Inflammatory macrophage treated with lipopolysaccharide for 4 hours (primary cell): ENCODE data around the gene TMEM38B.
"Not testable (repeated sequence)": the region's sequence is repeated elsewhere in the genome, so short reads cannot be mapped to it uniquely, and the experiment has no call there.

ENCODE experiments used
- DNase-seq: peaks from one replicate; pipeline ENCODE4 v3.0.0-alpha.2; 2020

Gene TMEM38B

DNA sequence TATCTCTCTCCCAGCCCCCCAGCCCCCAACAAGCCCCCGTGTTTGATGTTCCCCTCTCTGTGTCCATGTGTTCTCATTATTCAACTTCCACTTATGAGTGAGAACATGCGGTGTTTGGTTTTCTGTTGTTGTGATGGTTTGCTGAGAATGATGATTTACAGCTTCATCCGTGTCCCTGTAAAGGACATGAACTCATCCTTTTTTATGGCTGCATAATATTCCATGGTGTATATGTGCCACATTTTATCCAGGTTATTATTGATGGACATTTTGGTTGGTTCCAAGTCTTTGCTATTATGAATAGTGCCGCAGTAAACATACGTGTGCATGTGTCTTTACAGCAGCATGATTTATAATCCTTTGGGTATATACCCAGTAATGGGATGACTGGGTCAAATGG, 33.9 kb downstream of the TMEM38B start:
- DNase-seq = not testable (repeated sequence)

DNA sequence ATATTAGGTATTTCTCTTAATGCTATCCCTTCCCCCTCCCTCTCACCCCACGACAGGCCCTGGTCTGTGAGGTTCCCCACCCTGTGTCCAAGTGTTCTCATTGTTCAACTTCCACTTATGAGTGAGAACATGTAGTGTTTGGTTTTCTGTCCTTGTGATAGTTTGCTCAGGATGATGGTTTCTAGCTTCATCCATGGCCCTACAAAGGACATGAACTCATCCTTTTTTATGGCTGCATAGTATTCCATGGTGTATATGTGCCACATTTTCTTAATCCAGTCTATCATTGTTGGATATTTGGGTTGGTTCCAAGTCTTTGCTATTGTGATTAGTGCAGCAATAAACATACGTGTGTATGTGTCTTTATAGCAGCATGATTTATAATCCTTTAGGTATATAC, 37.1 kb downstream of the TMEM38B start:
- not testable (repeated sequence) for DNase-seq

DNA sequence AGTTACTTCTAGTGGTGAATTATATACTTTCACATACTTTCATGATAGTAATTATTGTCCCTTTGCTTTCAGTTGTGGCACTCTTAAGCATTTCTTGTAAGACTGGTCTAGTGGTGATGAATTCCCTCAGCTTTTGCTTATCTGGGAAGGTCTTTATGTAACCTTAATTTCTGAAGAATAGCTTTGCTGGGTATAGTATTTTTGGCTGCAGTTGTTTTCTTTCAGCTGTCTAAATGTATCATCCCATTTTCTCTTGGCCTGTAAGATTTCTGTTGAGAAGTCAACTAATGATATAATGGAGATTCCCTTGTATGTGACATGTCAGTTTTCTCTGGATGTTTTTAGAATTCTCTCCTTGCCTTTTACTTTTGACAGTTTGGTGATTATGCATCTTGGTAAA, 41.0 kb downstream of the TMEM38B start:
- no peak for DNase-seq

DNA sequence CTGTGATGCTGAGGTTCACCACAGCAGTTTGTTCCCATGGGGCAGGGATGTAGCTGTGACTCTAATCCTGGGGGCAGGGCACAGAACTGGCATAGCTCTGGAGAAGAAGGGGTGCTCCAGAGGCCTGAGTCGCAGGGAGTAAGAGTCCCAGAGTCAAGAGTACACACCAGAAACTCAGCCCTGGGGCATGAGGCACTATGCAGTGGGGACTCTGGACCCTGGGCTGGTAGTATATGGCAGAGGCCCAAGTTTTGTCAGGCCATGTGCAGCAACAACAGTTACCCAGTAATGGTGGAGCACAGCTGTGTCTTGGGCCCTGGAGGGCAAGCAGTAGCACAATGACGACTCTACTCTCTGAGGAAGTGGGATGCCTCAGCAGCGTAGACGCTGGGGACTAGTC, 42.9 kb downstream of the TMEM38B start:
- no peak for DNase-seq

DNA sequence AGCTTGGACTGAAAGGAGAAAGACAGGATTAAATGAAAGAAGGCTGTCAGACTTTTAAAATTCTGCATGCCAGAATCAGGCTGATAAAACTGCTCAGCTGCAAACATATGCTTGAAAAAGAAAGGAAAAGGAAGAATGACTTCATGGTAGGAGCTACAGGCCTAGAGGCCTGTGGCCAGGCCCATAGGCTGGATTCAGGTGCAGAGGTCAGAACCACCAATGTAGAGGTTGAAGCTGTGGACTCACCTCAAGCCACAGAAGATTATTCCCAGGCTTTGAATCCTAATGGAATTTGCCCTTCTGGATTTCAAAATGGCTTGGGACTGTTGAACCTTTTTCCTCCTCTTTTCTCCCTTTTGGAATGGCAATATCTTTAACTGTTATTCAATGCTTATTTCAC, 47.7 kb downstream of the TMEM38B start:
- no peak for DNase-seq

DNA sequence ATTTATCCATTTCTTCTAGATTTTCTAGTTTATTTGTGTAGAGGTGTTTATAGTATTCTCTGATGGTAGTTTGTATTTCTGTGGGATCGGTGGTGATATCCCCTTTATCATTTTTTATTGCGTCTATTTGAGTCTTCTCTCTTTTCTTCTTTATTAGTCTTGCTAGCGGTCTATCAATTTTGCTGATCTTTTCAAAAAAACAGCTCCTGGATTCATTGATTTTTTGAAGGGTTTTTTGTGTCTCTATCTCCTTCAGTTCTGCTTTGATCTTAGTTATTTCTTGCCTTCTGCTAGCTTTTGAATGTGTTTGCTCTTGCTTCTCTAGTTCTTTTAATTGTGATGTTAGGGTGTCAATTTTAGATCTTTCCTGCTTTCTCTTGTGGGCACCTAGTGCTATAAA, 53.0 kb downstream of the TMEM38B start:
- DNase-seq = not testable (repeated sequence)

DNA sequence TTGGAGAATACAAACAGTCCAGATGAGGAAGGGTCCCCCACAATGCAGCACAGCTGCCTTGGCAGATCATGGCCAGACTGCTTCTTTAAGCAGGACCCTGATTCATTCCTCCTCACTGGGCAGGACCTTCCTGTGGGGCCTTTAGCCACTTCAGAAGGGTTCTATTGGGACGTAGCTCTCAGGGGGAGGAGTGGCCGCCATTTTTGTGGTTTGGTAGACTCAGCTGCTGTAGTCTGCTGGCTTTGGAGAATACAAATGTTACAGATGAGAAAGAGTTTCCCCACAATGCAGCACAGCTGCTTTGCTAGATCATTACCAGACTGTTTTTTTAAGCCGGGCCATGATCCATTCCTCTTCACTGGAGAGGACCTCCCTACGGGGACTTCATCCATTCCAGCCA, 57.4 kb downstream of the TMEM38B start:
- no peak for DNase-seq

DNA sequence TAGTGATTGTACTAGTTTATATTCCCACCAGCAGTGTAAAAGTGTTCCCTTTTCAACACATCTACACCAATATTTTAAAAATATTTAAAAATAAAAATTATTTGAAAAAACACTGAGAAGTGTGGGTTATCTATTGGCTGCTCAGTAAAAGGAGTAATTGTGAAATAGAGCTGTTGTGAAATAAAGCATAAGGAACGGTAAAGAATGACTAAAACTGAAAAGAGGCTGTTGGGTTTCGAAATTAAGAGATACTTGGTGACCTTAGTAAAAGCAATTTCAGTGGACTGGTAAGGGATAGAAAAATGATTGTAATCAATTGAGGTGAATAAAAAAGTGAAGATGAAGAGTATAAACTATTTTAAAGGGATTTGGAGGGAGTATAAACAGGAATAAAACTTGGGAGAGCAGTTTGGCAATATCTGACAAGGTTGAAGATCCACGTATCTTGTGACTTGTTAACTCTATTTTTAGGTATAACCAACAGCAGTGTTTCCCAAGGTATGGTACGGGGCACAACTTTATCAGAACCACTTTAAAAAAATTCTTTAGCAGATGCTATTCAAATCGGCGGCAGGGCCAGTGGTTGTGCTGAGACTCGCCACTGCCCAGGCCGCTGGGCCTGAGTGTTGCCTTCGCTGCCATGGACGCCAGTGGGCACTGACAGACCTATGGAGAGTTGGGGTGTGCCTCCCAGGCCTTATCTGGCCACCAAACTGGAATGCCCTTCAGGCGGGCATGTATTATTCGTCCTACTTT, 63.3 kb downstream of the TMEM38B start:
- peak; percentile 78 for DNase-seq

DNA sequence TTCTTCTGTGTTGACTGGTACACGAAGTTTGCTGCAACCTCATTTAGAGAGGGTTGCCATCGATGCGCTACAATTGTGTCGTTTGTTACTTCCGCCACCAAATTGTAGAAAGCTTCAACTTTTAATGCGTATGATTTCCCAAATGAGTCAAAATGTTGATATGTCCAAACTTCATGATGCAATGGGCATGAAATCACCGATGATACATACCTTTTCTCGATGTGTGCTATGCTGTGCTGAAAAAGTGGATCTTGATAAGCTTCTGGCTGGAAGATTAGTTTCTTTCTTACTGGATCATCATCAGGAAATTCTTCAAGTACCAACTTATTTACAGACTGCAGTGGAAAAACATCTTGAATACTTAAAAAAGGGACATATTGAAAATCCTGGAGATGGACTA, 65.7 kb downstream of the TMEM38B start:
- DNase-seq = no peak

DNA sequence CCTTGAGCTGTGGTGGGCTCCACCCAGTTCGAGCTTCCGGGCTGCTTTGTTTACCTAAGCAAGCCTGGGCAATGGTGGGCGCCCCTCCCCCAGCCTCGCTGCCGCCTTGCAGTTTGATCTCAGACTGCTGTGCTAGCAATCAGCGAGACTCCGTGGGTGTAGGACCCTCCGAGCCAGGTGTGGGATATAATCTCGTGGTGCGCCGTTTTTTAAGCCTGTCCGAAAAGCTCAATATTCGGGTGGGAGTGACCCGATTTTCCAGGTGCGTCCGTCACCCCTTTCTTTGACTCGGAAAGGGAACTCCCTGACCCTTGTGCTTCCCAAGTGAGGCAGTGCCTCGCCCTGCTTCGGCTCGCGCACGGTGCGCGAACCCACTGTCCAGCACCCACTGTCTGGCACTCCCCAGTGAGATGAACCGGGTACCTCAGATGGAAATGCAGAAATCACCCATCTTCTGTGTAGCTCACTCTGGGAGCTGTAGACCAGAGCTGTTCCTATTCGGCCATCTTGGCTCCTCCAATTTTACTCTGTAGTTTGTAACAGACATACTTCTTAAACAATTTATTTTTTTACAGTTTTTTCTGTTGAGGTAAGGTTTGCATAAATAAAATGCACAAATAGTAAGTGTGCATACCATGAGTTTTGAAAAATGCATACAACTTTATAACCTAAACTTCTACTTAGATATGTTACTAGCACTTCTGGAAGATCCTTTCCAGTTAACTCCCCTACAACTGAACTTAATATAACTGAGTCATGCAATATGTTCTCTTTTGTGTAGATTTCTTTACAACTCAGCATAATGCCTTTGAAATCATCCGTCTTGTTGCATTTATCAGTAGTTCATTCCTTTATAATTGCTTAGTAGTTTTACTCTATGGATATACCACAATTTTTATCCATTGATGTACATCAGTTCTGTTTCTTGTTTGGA, 88.5 kb downstream of the TMEM38B start:
- DNase-seq = not testable (repeated sequence)

DNA sequence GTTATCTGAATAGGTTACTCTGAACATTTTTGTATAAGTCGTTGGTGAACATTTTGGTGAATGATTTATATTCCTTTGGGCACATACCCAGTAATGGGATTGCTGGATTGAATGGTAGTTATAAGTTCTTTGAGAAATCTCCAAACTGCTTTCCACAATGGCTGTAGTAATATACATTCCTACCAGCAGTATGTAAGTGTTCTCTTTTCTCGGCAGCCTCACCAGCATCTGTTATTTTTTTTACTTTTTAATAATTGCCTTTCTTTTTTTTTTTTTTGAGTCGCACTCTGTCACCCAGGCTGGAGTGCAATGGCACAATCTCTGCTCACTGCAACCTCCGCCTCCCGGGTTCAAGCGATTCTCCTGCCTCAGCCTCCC, 89.1 kb downstream of the TMEM38B start:
- not testable (repeated sequence) for DNase-seq

DNA sequence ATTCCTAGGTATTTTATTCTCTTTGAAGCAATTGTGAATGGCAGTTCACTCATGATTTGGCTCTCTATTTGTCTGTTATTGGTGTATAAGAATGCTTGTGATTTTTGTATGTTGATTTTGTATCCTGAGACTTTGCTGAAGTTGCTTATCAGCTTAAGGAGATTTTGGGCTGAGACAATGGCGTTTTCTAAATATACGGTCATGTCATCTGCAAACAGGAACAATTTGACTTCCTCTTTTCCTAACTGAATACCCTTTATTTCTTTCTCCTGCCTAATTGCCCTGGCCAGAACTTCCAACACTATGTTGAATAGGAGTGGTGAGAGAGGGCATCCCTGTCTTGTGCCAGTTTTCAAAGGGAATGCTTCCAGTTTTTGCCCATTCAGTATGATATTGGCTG, 92.5 kb downstream of the TMEM38B start:
- not testable (repeated sequence) for DNase-seq

DNA sequence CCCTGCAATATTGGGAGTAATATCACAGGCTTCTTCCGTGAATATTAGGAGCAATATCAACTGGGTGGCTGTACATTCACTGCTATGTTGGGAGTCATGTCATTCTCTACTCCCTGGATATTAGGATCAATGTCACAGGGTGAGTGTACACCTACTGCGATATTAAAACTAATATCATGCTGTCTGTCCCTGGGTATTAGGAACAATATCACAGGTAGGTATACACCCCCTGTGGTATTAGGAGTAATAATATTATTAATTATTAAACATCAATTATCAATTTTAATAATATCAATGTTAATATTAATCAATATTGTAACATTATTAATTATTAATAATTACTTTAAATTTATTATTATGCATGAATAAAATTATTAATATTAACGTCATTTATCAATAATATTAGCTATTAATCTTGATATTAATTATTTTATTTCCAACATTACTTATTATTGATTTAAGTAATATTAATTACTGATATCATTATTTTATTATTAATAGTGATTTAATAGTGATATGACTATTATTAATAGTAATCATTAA, 121.9 kb downstream of the TMEM38B start:
- DNase-seq = no peak

DNA sequence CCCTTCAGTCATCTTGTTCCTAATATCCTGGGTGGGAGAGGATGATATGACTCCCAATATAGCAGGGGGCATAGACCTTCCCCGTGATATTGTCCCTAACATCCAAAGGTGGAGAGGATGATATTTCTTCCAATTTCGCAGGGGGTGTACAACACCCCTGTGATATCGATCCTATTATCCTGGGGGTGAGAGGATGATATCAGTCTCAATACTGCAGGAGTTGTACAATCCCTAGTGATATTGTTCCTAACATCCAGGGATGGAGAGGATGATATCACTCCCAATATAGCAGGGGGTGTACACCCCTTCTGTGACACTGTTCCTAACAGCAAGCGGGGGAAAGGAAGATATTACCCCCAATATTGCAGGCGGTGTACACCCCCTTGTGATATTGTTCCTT, 122.6 kb downstream of the TMEM38B start:
- no peak for DNase-seq

DNA sequence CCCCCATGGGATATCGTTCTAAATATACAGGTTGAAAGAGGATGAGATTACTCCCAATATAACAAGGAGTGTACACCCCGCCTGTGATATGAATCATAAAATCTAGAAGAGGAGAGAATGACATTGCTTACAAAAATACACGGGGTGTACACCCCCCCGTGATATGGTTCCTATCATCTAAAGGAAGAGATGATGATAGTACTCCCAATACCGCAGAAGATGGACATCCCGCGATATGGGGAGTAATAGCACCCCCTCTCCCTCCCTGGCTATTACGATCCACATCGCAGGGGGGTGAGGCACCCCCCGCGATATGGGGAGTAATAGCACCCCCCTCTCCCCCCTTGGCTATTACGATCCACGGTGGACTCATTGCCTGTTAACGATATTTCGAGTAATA, 124.6 kb downstream of the TMEM38B start:
- DNase-seq = no peak

DNA sequence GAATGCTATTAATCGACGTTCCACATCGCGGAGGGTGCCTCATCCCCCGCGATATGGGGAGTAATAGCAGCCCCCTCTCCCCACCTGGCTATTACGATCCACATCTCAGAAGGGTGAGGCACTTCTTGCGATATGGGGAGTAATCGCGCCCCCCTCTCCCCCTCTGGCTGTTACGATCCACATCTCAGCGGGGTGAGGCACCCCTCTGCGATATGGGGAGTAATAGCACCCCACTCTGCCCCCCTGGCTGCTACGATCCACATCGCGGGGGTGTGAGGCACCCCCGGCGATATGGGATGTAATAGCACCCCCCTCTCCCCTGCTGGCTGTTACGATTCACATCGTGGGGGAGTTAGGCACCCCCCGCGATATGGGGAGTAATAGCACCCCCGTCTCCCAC, 128.5 kb downstream of the TMEM38B start:
- no peak for DNase-seq
